K562 (cell line): ENCODE measurements around the gene POLR3GL. TPM values are rescaled to one million over a fixed set of nuclear protein-coding genes. Genes with fewer than 3 reads are reported as not detected.

Experiments used
- ATAC-seq: fragments of 200-7000 bp; cut with Tn5 transposase; 3 replicates; pipeline ENCODE4 v1.9.1; 2020; ENCODE audit warnings: moderate library complexity
- BruUV-seq: library from RNA; stranded (reverse); fragments of 400-500 nt; replicated peaks from 2 replicates; lab custom pipeline; 2021; lab: Mats Ljungman, UMichigan
- CTCF ChIA-PET: fragments of 300-600 bp; formaldehyde crosslinking; extraction: SDS; loops from one replicate; lab custom pipeline; 2021; ENCODE audit warnings: low intra/inter-chr PET ratio; lab: Yijun Ruan, JAX
- POLR2A ChIA-PET: fragments of 300-600, 350-650 bp; sonication (Branson Sonifier 250); formaldehyde crosslinking; extraction: SDS; loops from one replicate; lab custom pipeline; 2021; ENCODE audit warnings: antibody characterized with exemption, inconsistent platforms; lab: Yijun Ruan, JAX
- DNase-seq, 4 experiments: peaks; one replicate each; pipeline versions ENCODE4 v3.0.0 to v3.0.0-alpha.2; 2011 to 2018; ENCODE audit warnings: low spot score in 3 of 4, mixed read lengths in 3 of 4; ENCODE audit errors: extremely low read depth in 1 of 4
- FAIRE-seq: peaks from 2 replicates; lab custom pipeline; 2011; peaks lifted over from hg19 to GRCh38; lab: Jason Lieb, UNC
- H2AFZ ChIP-seq: 2 replicates; pipeline ENCODE4 v1.6.0; 2011; ENCODE audit warnings: low read depth, low read length, control low read depth, inconsistent platforms
- H3K27ac ChIP-seq: fragments of 200-600 bp; 3 replicates; pipeline ENCODE4 v1.8.0; 2011; ENCODE audit warnings: low read depth, mild to moderate bottlenecking, control low read depth, inconsistent platforms, low read length, moderate library complexity, mixed read lengths; ENCODE audit errors: extremely low read depth
- H3K27me3 ChIP-seq, 2 experiments: fragments of 300-600 bp in 1 of 2; 2 replicates in 1 of 2; 3 replicates in 1 of 2; pipeline versions ENCODE4 v1.6.0 to v1.8.0; 2011; ENCODE audit warnings: inconsistent platforms in 2 of 2, low read length in 2 of 2, mild to moderate bottlenecking in 1 of 2, mixed read lengths in 1 of 2, moderate library complexity in 1 of 2; ENCODE audit not compliant: control insufficient read depth in 2 of 2, insufficient read depth in 2 of 2
- H3K36me3 ChIP-seq: fragments of 300-600 bp; 3 replicates; pipeline ENCODE4 v1.8.0; 2011; ENCODE audit warnings: mild to moderate bottlenecking, low read length, inconsistent platforms; ENCODE audit not compliant: control insufficient read depth, insufficient read depth
- H3K4me1 ChIP-seq, 2 experiments: fragments of 200-600 bp in 1 of 2; replicated peaks in 1 of 2; 2 replicates in 1 of 2; 3 replicates in 1 of 2; pipeline versions ENCODE4 v1.5.1 to v1.8.0; 2011; ENCODE audit warnings: inconsistent platforms in 2 of 2, low read length in 2 of 2, mild to moderate bottlenecking in 1 of 2, mixed read lengths in 1 of 2, moderate library complexity in 1 of 2; ENCODE audit not compliant: control insufficient read depth in 2 of 2, insufficient read depth in 2 of 2
- H3K4me2 ChIP-seq: 2 replicates; pipeline ENCODE4 v1.6.1; 2011; ENCODE audit warnings: low read length, control low read depth, inconsistent platforms, mixed read lengths; ENCODE audit not compliant: insufficient read depth
- H3K4me3 ChIP-seq: fragments of 200-600 bp; sonication (generic), shearing (Covaris generic); 2 replicates; pipeline ENCODE4 v1.5.1; 2016; ENCODE audit warnings: control low read depth, inconsistent platforms
- H3K79me2 ChIP-seq: fragments of 200-600 bp; 3 replicates; pipeline ENCODE4 v1.8.0; 2011; ENCODE audit warnings: low read length, inconsistent platforms; ENCODE audit not compliant: control insufficient read depth, insufficient read depth
- H3K9ac ChIP-seq, 2 experiments: 2 replicates each; pipeline versions ENCODE4 v1.6.0 to v1.6.1; 2011; ENCODE audit warnings: low read depth in 2 of 2, low read length in 2 of 2, control low read depth in 1 of 2, inconsistent platforms in 1 of 2, mild to moderate bottlenecking in 1 of 2, mixed read lengths in 1 of 2; ENCODE audit not compliant: insufficient read depth in 1 of 2
- H3K9me1 ChIP-seq: one replicate; pipeline ENCODE4 v1.6.0; 2011; ENCODE audit warnings: inconsistent platforms, mild to moderate bottlenecking, low read length, moderate library complexity; ENCODE audit not compliant: control insufficient read depth, insufficient read depth
- H3K9me3 ChIP-seq: replicated peaks from 2 replicates; pipeline ENCODE4 v1.5.1; 2011; ENCODE audit warnings: low read depth, low read length, inconsistent platforms; ENCODE audit not compliant: control insufficient read depth, insufficient read depth
- H4K20me1 ChIP-seq: replicated peaks from 2 replicates; pipeline ENCODE4 v1.6.1; 2011; ENCODE audit warnings: low read length, inconsistent platforms, mixed read lengths; ENCODE audit not compliant: control insufficient read depth, insufficient read depth
- HDAC3 ChIP-seq: fragments of 450-650 bp; IDR thresholded peaks from 2 replicates; pipeline ENCODE4 v1.6.1; 2018; ENCODE audit warnings: borderline replicate concordance, mild to moderate bottlenecking, moderate library complexity; ENCODE audit not compliant: partially characterized antibody
- SP1 ChIP-seq: sonication (generic); formaldehyde crosslinking; IDR thresholded peaks from 2 replicates; pipeline ENCODE4 v1.8.1; 2022; ENCODE audit warnings: mild to moderate bottlenecking, missing genetic modification reagents
- ZNF445 ChIP-seq: fragments of 250-450 bp; sonication (Bioruptor Pico); IDR thresholded peaks from 2 replicates; pipeline ENCODE4 v1.4.0; 2020; ENCODE audit warnings: low read depth, mild to moderate bottlenecking, moderate library complexity
- ZNF79 ChIP-seq: fragments of 250-450 bp; sonication (Bioruptor Pico); IDR thresholded peaks from 2 replicates; pipeline ENCODE4 v1.4.0; 2020; ENCODE audit warnings: low read depth, mild to moderate bottlenecking, moderate library complexity
- WGBS: fragments of 100-300 bp; shearing (Covaris generic); methylation state at CpG from one replicate; pipeline ENCODE4 v1.1.6; 2016; ENCODE audit warnings: low coverage, mixed read lengths; ENCODE audit not compliant: insufficient coverage; ENCODE audit errors: missing lambda C conversion rate; 5-methylcytosine and 5-hydroxymethylcytosine counted together
- in situ Hi-C: fragments of 300-500 bp; cut with MboI; formaldehyde crosslinking; loops from 4 replicates; pipeline ENCODE4 v1.15.0; 2018; ENCODE audit warnings: inconsistent platforms, mixed read lengths
- intact Hi-C: fragments of 100-400 bp; cut with micrococcal nuclease; formaldehyde crosslinking; loops from 2 replicates; pipeline ENCODE4 v1.14.2; 2022
- polyA plus RNA-seq, 8 experiments: library from polyadenylated mRNA; depleted of rRNA in 4 of 8; stranded (reverse) in 5 of 8; unstranded in 3 of 8; fragments of >200 nt; fragmentation: Nextera tagmentation in 2 of 8; fragmentation: Illumina TruSeq in 1 of 8; extraction: Ambion mirVana in 2 of 8; extraction: Trizol in 1 of 8; gene quantifications; 2 replicates each; pipeline versions ENCODE4 v1.2.1 to v1.2.3, GENCODE V29; 2011 to 2014; ENCODE audit warnings: inconsistent platforms in 1 of 8, missing spikeins in 1 of 8
- total RNA-seq, 7 experiments: library from RNA; depleted of rRNA in 6 of 7; stranded (reverse); fragments of >200 nt in 6 of 7; fragmentation: Illumina TruSeq in 2 of 7; extraction: Trizol in 2 of 7; gene quantifications; 2 replicates each; pipeline versions ENCODE4 v1.2.1 to v1.2.3, GENCODE V29; 2011 to 2021; ENCODE audit warnings: low replicate concordance in 1 of 7

Gene POLR3GL
- total and polyA plus RNA-seq, 9 of the 15 experiments (the other 6 are each of a cell fraction or from before 2014, with no cell fraction given) = 14.6 to 48.4 (median 38.2) TPM

GRCh38 chr1:146010126-146010738 lies 45.7 kb downstream of the POLR3GL start:
- DNase-seq = no peak
- ATAC-seq = no peak
- Histone ChIP-seq H3K27me3 (no peaks in the 10 kb centered on the region), H3K27ac (peak overlapping the region; percentile 25; the same call in 1 of the 3 replicates), H3K9me3 (no peaks in the 10 kb centered on the region), H3K36me3 (no peaks in the 10 kb centered on the region), H4K20me1 (no peaks in the 10 kb centered on the region), H3K9ac (no peak overlapping the region), H2AFZ (peak overlapping the region; percentile 22; the same call in 1 of the 2 replicates), H3K4me1 (peaks cover 11 to 14% of the 10 kb centered on the region in 2 experiments), H3K79me2 (no peaks in the 10 kb centered on the region), H3K4me2 (no peak overlapping the region), H3K4me3 (no peak overlapping the region), H3K9me1 (no peaks in the 10 kb centered on the region)
- ChIA-PET CTCF (no interaction called here), POLR2A (interaction anchor here (1.3 to 2.0 kb wide), 6 partner anchors 12 to 31 kb away, joined by 3 to 8 read pairs (median 6); partner anchors contain the start of gene HJV)
- in situ Hi-C loops (loop anchor here (5.0 kb wide), 1 partner anchor 163 kb away; the partner anchor contains the start of gene NUDT17), intact Hi-C loops (loop anchor here (10.0 kb wide), 1 partner anchor 285 kb away; no protein-coding TSS in a partner anchor)
- TF ChIP-seq SP1 (CRISPR knock-in tag) = no peak
- no peak for TF ChIP-seq ZNF445 (CRISPR knock-in tag)
- no peak for TF ChIP-seq ZNF79 (CRISPR knock-in tag)
- no peak for TF ChIP-seq HDAC3
- WGBS = 93% methylated on average over 4 of the region's 8 CpGs
- FAIRE-seq = no peak
- no TSS peak for BruUV-seq
